Keratinocyte (primary cell): ENCODE measurements around the gene MYNN. TPM values are rescaled to one million over a fixed set of nuclear protein-coding genes. Genes with fewer than 3 reads are reported as not detected.

Experiments used
- DNase-seq: peaks from one replicate; pipeline ENCODE4 v3.0.0-alpha.2; 2011; ENCODE audit warnings: low read depth, missing footprints, low spot score
- FAIRE-seq: peaks from 2 replicates; lab custom pipeline; 2011; peaks lifted over from hg19 to GRCh38; lab: Jason Lieb, UNC
- H2AFZ ChIP-seq: 2 replicates; pipeline ENCODE4 v1.6.0; 2012; ENCODE audit warnings: low read length, control low read depth, inconsistent platforms; ENCODE audit not compliant: control insufficient read depth
- H3K27ac ChIP-seq: 2 replicates; pipeline ENCODE4 v1.5.1; 2011; ENCODE audit warnings: low read length; ENCODE audit not compliant: control insufficient read depth, insufficient read depth
- H3K27me3 ChIP-seq: 3 replicates; pipeline ENCODE4 v1.6.0; 2011; ENCODE audit warnings: low read length; ENCODE audit not compliant: control insufficient read depth, insufficient read depth; ENCODE audit errors: extremely low read depth
- H3K36me3 ChIP-seq, 2 experiments: 2 replicates in 1 of 2; 3 replicates in 1 of 2; pipeline ENCODE4 v1.5.1; 2011; ENCODE audit warnings: low read length in 2 of 2, mild to moderate bottlenecking in 1 of 2; ENCODE audit not compliant: control insufficient read depth in 2 of 2, insufficient read depth in 2 of 2; ENCODE audit errors: extremely low read depth in 1 of 2
- H3K4me1 ChIP-seq: 3 replicates; pipeline ENCODE4 v1.5.1; 2011; ENCODE audit warnings: low read length; ENCODE audit not compliant: control insufficient read depth, insufficient read depth; ENCODE audit errors: extremely low read depth
- H3K4me2 ChIP-seq: 3 replicates; pipeline ENCODE4 v1.6.0; 2011; ENCODE audit warnings: low read depth, low read length; ENCODE audit not compliant: control insufficient read depth, insufficient read depth; ENCODE audit errors: extremely low read depth
- H3K4me3 ChIP-seq, 3 experiments: fragments of 200-600 bp in 1 of 3; sonication (generic) in 1 of 3; 2 replicates in 2 of 3; 3 replicates in 1 of 3; pipeline ENCODE4 v1.5.1; 2011 to 2016; ENCODE audit warnings: low read length in 3 of 3, mild to moderate bottlenecking in 3 of 3, control low read depth in 2 of 3, inconsistent platforms in 1 of 3, low read depth in 1 of 3, mixed read lengths in 1 of 3, mixed run types in 1 of 3, moderate library complexity in 1 of 3; ENCODE audit not compliant: control insufficient read depth in 2 of 3, insufficient read depth in 2 of 3; ENCODE audit errors: extremely low read depth in 1 of 3
- H3K79me2 ChIP-seq: 2 replicates; pipeline ENCODE4 v1.6.0; 2012; ENCODE audit warnings: low read length; ENCODE audit not compliant: control insufficient read depth, insufficient read depth
- H3K9ac ChIP-seq: 3 replicates; pipeline ENCODE4 v1.6.0; 2011; ENCODE audit warnings: low read length; ENCODE audit not compliant: control insufficient read depth, insufficient read depth; ENCODE audit errors: extremely low read depth
- H3K9me1 ChIP-seq: 3 replicates; pipeline ENCODE4 v1.6.0; 2011; ENCODE audit warnings: low read length; ENCODE audit not compliant: control insufficient read depth, insufficient read depth; ENCODE audit errors: extremely low read depth
- H3K9me3 ChIP-seq: 2 replicates; pipeline ENCODE4 v1.5.1; 2012; ENCODE audit warnings: low read depth, low read length; ENCODE audit not compliant: control insufficient read depth
- H4K20me1 ChIP-seq: 3 replicates; pipeline ENCODE4 v1.6.0; 2011; ENCODE audit warnings: low read length; ENCODE audit not compliant: control insufficient read depth, insufficient read depth; ENCODE audit errors: extremely low read depth
- EZH2 ChIP-seq: IDR thresholded peaks from one replicate; pipeline ENCODE4 v1.6.1; 2012; ENCODE audit warnings: inconsistent platforms, mild to moderate bottlenecking, low read length, moderate library complexity
- dilution Hi-C: fragments of 300-500 bp; cut with MboI; formaldehyde crosslinking; loops from one replicate; pipeline ENCODE4 v1.7.0; 2020; ENCODE audit warnings: low sequenced_read_pairs; ENCODE audit not compliant: extremely low pct_ligation_motif_present
- polyA plus RNA-seq, 5 experiments: library from polyadenylated mRNA; depleted of rRNA in 3 of 5; stranded (reverse) in 3 of 5; stranded (forward) in 1 of 5; unstranded in 1 of 5; fragments of >200 nt; gene quantifications; 1 replicate in 1 of 5; 2 replicates in 3 of 5; 3 replicates in 1 of 5; pipeline versions ENCODE4 v1.2.1 to v1.2.3, GENCODE V29; 2011 to 2012; ENCODE audit warnings: missing spikeins in 2 of 5, low read depth in 1 of 5, low replicate concordance in 1 of 5
- TF ChIP-seq, protein P1 (sequence below), 3 experiments: IDR thresholded peaks in 1 of 3; conservative IDR thresholded peaks in 1 of 3; optimal IDR thresholded peaks in 1 of 3; 2 replicates in 2 of 3; 3 replicates in 1 of 3; pipeline versions ENCODE3 to v1.5.1; 2011; ENCODE audit warnings: low read length in 3 of 3, mild to moderate bottlenecking in 3 of 3, moderate library complexity in 2 of 3, control low read depth in 1 of 3, inconsistent platforms in 1 of 3; ENCODE audit not compliant: insufficient read depth in 2 of 3; ENCODE audit errors: extremely low read depth in 1 of 3

Gene MYNN
- polyA plus RNA-seq, 1 donor (not counting 4 experiments of a cell fraction or from before 2014, with no cell fraction given) = 16.9 TPM

DNA sequence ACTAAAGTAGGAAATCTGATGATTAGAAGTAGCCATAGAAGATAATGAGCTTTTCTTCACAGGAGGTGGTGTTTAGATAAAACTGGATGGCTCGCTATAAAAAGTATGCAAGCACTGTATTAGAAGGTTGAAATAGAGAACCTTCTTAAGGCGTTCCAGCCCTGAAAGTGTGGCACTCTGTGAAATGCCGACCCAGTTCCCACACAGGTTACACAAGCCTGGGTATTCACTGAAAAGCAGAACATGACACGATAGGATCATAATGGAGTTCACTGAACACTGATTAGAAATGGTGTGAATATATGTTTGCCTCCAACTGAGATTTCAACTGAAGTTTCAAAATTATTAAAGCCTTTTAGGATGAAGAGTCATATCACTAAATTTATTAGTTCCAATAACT, 54.5 kb downstream of the MYNN start:
- dilution Hi-C loops = no loop called here
- no peak overlapping the region for H2AFZ ChIP-seq

DNA sequence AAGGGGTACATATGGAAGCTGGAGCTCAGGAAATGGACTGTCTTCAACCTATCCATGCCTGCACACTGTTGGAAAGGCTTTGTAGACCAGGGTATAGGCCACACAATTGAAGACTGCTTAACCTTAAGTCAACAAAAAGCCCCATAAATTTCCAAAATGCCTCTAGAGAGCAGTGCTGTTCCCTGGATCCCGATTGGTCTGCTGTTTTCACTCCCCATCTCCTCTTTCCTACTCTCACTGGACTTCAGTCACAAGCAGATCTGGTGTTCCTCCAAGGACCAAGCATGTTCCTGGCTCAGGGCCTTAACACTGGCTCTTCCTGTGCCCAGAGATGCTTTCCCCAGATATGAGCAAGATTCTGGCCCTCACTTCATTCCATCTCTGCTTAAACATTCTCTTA, 62.3 kb downstream of the MYNN start:
- H3K9me3 ChIP-seq = no peaks in the 10 kb centered on the region
- H3K4me2 ChIP-seq = no peak overlapping the region
- no peak overlapping the region for H3K4me3 ChIP-seq
- H3K4me1 ChIP-seq = no peaks in the 10 kb centered on the region
- dilution Hi-C loops = no loop called here
- H3K79me2 ChIP-seq = no peaks in the 10 kb centered on the region
- TF ChIP-seq, protein P1, sequence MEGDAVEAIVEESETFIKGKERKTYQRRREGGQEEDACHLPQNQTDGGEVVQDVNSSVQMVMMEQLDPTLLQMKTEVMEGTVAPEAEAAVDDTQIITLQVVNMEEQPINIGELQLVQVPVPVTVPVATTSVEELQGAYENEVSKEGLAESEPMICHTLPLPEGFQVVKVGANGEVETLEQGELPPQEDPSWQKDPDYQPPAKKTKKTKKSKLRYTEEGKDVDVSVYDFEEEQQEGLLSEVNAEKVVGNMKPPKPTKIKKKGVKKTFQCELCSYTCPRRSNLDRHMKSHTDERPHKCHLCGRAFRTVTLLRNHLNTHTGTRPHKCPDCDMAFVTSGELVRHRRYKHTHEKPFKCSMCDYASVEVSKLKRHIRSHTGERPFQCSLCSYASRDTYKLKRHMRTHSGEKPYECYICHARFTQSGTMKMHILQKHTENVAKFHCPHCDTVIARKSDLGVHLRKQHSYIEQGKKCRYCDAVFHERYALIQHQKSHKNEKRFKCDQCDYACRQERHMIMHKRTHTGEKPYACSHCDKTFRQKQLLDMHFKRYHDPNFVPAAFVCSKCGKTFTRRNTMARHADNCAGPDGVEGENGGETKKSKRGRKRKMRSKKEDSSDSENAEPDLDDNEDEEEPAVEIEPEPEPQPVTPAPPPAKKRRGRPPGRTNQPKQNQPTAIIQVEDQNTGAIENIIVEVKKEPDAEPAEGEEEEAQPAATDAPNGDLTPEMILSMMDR (optimal IDR thresholded peaks at IDR 0.05 in 1 of 3, IDR thresholded peaks at IDR 0.05 in 1 of 3, conservative IDR thresholded peaks at IDR 0.05 in 1 of 3; ENCODE audit: extremely low read depth in 1 of 3, insufficient read depth in 2 of 3, low read length in 3 of 3) = no peak
- no peak for TF ChIP-seq EZH2
- H3K36me3 ChIP-seq = no peaks in the 10 kb centered on the region
- no peak overlapping the region for H3K27ac ChIP-seq
- no peaks in the 10 kb centered on the region for H4K20me1 ChIP-seq
- no peak overlapping the region for H2AFZ ChIP-seq
- no peaks in the 10 kb centered on the region for H3K9me1 ChIP-seq
- no peak overlapping the region for H3K9ac ChIP-seq
- no peak for FAIRE-seq
- H3K27me3 ChIP-seq = no peaks in the 10 kb centered on the region
- DNase-seq = no peak

More for the DNA sequence above, 54.5 kb downstream of the MYNN start:
- TF ChIP-seq EZH2 = no peak
- TF ChIP-seq, protein P1 (optimal IDR thresholded peaks at IDR 0.05 in 1 of 3, IDR thresholded peaks at IDR 0.05 in 1 of 3, conservative IDR thresholded peaks at IDR 0.05 in 1 of 3; ENCODE audit: extremely low read depth in 1 of 3, insufficient read depth in 2 of 3, low read length in 3 of 3) = no peak
- no peaks in the 10 kb centered on the region for H3K9me1 ChIP-seq
- no peaks in the 10 kb centered on the region for H3K4me1 ChIP-seq
- H3K36me3 ChIP-seq = no peaks in the 10 kb centered on the region
- DNase-seq = no peak
- FAIRE-seq = no peak
- no peaks in the 10 kb centered on the region for H4K20me1 ChIP-seq
- H3K79me2 ChIP-seq = no peaks in the 10 kb centered on the region
- H3K4me3 ChIP-seq = no peak overlapping the region
- no peaks in the 10 kb centered on the region for H3K9me3 ChIP-seq
- H3K9ac ChIP-seq = no peak overlapping the region
- H3K27me3 ChIP-seq = no peaks in the 10 kb centered on the region
- H3K27ac ChIP-seq = no peak overlapping the region
- no peak overlapping the region for H3K4me2 ChIP-seq
